ENCODE measurements around the gene LIN7B.
"Not testable (repeated sequence)": the region's sequence is repeated elsewhere in the genome, so short reads cannot be mapped to it uniquely, and the experiment has no call there.

LIN7B gene, protein sequence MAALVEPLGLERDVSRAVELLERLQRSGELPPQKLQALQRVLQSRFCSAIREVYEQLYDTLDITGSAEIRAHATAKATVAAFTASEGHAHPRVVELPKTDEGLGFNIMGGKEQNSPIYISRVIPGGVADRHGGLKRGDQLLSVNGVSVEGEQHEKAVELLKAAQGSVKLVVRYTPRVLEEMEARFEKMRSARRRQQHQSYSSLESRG

GRCh38 chr19:49113762-49114629, at the start of gene LIN7B:
Gene LIN7B, plus strand, starts transcription at chr19:49114370. Its CDS starts 35 bp downstream, at chr19:49114405.
- peak; percentile 35 for DNase-seq (ENCODE audit: low read depth, low spot score)

- no peak for DNase-seq (ENCODE audit: low read depth, low spot score)
Observed at GRCh38 chr19:49064768-49065611, 49.2 kb upstream of the LIN7B start, which contains the start of gene NTF4. Gene NTF4, minus strand, starts transcription at chr19:49064818. Its CDS starts 2,821 bp downstream, at chr19:49061997.

- no peak for DNase-seq (ENCODE audit: low read depth, low spot score)
Observed at GRCh38 chr19:49065905-49066512, 48.2 kb upstream of the LIN7B start.

GRCh38 chr19:49067554-49067953, 46.6 kb upstream of the LIN7B start:
- DNase-seq (ENCODE audit: low read depth, low spot score) = no peak

DNA sequence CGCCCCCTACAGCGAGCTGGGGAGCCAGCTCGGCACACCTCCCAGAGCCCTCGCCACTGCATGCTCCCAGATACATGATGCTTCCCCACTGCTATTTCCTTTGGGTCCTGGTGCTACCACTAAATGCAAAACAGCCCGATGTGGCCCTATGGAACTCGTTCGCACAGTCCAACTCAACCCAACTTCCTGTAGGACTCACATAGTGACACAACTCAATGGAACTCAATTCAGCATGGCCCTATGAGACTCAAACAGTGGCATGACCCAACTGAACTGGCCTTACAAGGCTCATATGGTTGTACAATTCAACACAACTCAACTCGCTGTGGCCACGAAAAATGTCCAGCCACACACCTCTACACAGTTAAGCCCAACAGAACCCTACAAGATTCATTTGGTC, 45.1 kb upstream of the LIN7B start:
- no peak for DNase-seq (ENCODE audit: low read depth, low spot score)

- no peak for DNase-seq (ENCODE audit: low read depth, low spot score)
Observed at GRCh38 chr19:49070416-49070815, 43.8 kb upstream of the LIN7B start.

DNA sequence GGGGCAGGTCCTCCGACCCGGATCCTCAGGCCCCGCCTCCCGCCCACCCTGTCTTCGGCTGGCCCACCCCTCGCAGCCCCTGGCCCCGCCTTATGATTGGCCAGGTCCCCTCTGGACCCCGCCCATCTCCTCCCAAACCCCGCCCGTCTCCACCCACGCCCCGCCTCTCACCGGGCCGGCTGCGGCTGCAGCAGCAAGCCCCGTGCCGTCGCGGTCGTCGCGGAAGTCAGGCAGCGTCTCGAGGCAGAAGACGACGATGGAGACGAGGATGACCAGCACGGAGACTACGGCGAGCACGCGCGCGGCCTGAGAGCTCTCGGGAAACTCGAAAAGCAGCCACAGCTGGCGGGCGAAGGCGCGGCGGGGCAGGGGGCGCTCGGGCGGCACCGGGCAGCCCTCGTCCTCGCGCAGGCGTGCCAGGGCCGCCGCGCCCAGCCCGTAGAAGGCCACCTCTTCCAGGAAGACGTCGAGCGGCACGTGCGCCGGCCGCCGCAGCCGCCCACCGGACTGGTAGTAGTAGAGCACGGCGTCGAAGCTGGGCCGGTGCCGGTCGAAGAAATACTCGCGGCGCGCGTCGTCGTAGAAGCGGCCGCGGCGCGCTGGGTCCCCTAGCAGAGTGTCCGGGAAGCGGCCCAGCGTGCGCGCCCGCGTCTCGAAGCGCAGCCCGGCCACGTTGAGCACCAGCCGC, 42.2 kb upstream of the LIN7B start:
- DNase-seq (ENCODE audit: low read depth, low spot score) = no peak

DNA sequence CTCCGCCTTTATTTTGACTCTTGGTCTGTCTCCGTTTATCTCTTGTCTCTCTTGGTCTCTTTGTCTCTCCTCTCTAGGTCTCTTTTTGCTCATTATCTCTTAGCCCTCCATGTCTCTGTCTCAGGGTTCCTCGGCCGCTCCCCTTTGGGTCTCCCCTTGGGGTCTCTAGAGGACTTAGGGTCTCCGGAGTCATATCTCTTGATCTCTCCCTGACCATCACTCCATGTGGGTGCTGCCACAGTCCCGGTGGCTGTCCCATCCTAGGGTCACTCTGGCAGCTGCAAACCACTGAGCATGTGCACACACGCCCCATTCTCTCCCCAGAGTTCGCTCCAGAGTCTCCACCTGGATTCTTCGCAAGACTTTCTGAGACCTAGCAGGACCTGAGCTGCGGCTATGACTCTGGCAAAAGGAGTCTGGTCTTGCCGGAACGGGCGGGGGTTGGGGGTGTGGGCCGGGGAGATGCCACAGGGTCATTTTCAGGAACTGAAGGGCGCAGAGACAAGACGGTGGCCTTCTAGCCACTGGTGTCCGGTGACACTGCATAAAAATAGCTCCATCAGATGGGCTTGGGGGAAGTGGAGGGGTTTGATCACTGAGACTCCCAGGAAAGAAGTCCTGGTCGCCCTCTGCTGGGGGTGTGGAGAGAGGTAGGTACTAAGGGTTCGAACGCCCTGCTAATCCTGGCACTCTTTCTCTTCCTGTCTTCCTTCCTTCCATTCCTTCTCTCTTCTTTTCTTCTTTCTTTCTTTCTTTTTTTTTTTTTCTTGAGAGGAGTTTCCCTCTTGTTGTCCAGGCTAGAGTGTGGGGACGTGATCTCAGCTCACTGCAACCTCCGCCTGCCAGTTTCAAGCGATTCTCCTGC, 40.4 kb upstream of the LIN7B start:
- DNase-seq (ENCODE audit: low read depth, low spot score) = no peak

- not testable (repeated sequence) for DNase-seq (ENCODE audit: low read depth, low spot score)
Observed at GRCh38 chr19:49074869-49075268, 39.3 kb upstream of the LIN7B start.

- DNase-seq (ENCODE audit: low read depth, low spot score) = no peak
Observed at GRCh38 chr19:49080392-49080791, 33.8 kb upstream of the LIN7B start.

GRCh38 chr19:49081273-49081672, 32.9 kb upstream of the LIN7B start:
- DNase-seq (ENCODE audit: low read depth, low spot score) = no peak

DNA sequence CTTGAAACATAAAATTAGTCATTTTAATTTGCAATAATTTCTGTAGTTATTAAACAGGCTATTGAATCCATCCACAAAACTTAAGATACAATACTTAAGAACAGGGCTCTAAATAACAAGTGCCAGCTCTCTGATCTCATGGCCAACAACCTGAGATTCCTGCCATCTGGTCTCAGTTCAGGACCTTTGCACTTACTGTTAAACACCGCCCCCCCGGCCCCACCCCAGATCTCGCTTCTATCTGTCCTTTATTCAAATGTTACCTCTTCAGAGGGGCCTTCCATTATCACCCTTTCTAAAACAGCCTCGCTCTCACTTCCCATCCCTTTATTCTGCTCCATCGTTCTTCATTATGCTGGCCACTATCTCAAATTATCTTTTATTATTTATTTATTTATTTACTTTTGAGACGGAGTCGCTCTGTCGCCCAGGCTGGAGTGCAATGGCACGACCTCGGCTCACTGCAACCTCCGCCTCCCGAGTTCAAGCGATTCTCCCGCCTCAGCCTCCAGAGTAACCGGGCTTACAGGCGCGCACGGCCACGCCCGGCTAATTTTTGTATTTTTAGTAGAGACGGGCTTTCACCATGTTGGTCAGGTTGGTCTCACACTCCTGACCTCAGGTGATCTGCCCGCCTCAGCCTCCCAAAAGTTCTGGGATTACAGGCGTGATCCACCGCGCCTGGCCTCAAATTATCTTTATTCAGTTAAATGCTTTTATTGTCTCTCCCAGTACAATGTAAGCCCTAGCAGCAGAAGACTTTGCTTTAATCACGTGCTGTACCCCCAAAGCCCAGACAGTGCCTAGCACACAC, 29.8 kb upstream of the LIN7B start:
- no peak for DNase-seq (ENCODE audit: low read depth, low spot score)

DNA sequence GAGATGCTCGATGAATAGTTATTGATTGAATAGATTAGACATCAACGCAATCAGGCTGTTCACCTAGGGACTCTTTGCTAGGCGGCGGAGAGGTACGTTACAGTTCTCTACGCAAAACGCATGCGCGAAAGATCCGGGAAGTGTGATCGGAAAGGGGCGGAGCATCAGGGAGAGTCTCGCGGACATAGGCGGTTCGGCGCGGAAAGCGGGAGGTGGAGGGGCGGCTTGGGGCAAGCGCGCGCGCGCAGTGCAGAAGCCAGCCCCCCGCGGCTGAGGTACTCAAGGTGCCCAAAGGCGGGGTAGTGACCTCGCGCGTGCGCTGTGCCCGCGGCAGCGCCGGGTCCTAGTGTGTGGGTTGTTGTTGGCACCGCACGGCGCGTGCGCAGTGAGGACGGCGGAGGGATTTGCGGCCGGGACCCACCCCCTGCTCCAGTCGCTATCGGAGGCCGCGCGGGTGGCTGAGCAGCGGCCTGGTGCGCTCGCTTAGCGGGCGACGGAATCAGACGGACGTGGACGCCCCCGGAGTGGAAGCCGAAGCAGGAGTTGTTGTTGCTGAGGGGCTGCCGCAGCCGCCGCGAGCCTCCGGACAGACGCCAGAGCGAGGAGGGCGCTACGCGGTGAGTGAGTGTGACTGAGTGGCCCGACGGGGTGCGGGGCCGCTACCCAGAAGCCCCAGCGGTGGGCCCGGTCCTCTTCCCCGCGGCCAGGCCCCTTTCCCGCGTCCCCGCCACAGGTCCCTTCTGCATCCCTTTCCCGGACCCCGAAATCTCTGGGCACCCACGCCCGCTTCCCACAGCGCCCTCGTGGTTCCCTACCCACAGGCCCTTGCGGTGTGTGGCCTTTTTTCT, 28.9 kb upstream of the LIN7B start, which contains the start of gene SNRNP70:
Gene SNRNP70 (plus strand): TSS at position 432 of the 848 bp plus-strand sequence. CDS start 964 bp downstream, outside the sequence.
- peak; percentile 95 for DNase-seq (ENCODE audit: low read depth, low spot score)

GRCh38 chr19:49085868-49086232, 28.3 kb upstream of the LIN7B start:
- DNase-seq (ENCODE audit: low read depth, low spot score) = no peak

GRCh38 chr19:49086296-49086695, 27.9 kb upstream of the LIN7B start:
- no peak for DNase-seq (ENCODE audit: low read depth, low spot score)

- DNase-seq (ENCODE audit: low read depth, low spot score) = no peak
Observed at GRCh38 chr19:49091391-49092038, 22.7 kb upstream of the LIN7B start.

- no peak for DNase-seq (ENCODE audit: low read depth, low spot score)
Observed at GRCh38 chr19:49092686-49093085, 21.5 kb upstream of the LIN7B start.
